Keratinocyte (primary cell): ENCODE results near the gene PVRIG. TPM values are rescaled to one million over a fixed set of nuclear protein-coding genes. Genes with fewer than 3 reads are reported as not detected.
"Not testable (repeated sequence)": the region's sequence is repeated elsewhere in the genome, so short reads cannot be mapped to it uniquely, and the experiment has no call there.

Experiments
- DNase-seq: peaks from one replicate; pipeline ENCODE4 v3.0.0-alpha.2; 2011; ENCODE audit warnings: low read depth, missing footprints, low spot score
- FAIRE-seq: peaks from 2 replicates; lab custom pipeline; 2011; peaks lifted over from hg19 to GRCh38; lab: Jason Lieb, UNC
- H2AFZ ChIP-seq: 2 replicates; pipeline ENCODE4 v1.6.0; 2012; ENCODE audit warnings: low read length, control low read depth, inconsistent platforms; ENCODE audit not compliant: control insufficient read depth
- H3K27ac ChIP-seq: 2 replicates; pipeline ENCODE4 v1.5.1; 2011; ENCODE audit warnings: low read length; ENCODE audit not compliant: control insufficient read depth, insufficient read depth
- H3K27me3 ChIP-seq: 3 replicates; pipeline ENCODE4 v1.6.0; 2011; ENCODE audit warnings: low read length; ENCODE audit not compliant: control insufficient read depth, insufficient read depth; ENCODE audit errors: extremely low read depth
- H3K36me3 ChIP-seq, 2 experiments: 2 replicates in 1 of 2; 3 replicates in 1 of 2; pipeline ENCODE4 v1.5.1; 2011; ENCODE audit warnings: low read length in 2 of 2, mild to moderate bottlenecking in 1 of 2; ENCODE audit not compliant: control insufficient read depth in 2 of 2, insufficient read depth in 2 of 2; ENCODE audit errors: extremely low read depth in 1 of 2
- H3K4me1 ChIP-seq: 3 replicates; pipeline ENCODE4 v1.5.1; 2011; ENCODE audit warnings: low read length; ENCODE audit not compliant: control insufficient read depth, insufficient read depth; ENCODE audit errors: extremely low read depth
- H3K4me2 ChIP-seq: 3 replicates; pipeline ENCODE4 v1.6.0; 2011; ENCODE audit warnings: low read depth, low read length; ENCODE audit not compliant: control insufficient read depth, insufficient read depth; ENCODE audit errors: extremely low read depth
- H3K4me3 ChIP-seq, 3 experiments: fragments of 200-600 bp in 1 of 3; sonication (generic) in 1 of 3; 2 replicates in 2 of 3; 3 replicates in 1 of 3; pipeline ENCODE4 v1.5.1; 2011 to 2016; ENCODE audit warnings: low read length in 3 of 3, mild to moderate bottlenecking in 3 of 3, control low read depth in 2 of 3, inconsistent platforms in 1 of 3, low read depth in 1 of 3, mixed read lengths in 1 of 3, mixed run types in 1 of 3, moderate library complexity in 1 of 3; ENCODE audit not compliant: control insufficient read depth in 2 of 3, insufficient read depth in 2 of 3; ENCODE audit errors: extremely low read depth in 1 of 3
- H3K79me2 ChIP-seq: 2 replicates; pipeline ENCODE4 v1.6.0; 2012; ENCODE audit warnings: low read length; ENCODE audit not compliant: control insufficient read depth, insufficient read depth
- H3K9ac ChIP-seq: 3 replicates; pipeline ENCODE4 v1.6.0; 2011; ENCODE audit warnings: low read length; ENCODE audit not compliant: control insufficient read depth, insufficient read depth; ENCODE audit errors: extremely low read depth
- H3K9me1 ChIP-seq: 3 replicates; pipeline ENCODE4 v1.6.0; 2011; ENCODE audit warnings: low read length; ENCODE audit not compliant: control insufficient read depth, insufficient read depth; ENCODE audit errors: extremely low read depth
- H3K9me3 ChIP-seq: 2 replicates; pipeline ENCODE4 v1.5.1; 2012; ENCODE audit warnings: low read depth, low read length; ENCODE audit not compliant: control insufficient read depth
- H4K20me1 ChIP-seq: 3 replicates; pipeline ENCODE4 v1.6.0; 2011; ENCODE audit warnings: low read length; ENCODE audit not compliant: control insufficient read depth, insufficient read depth; ENCODE audit errors: extremely low read depth
- EZH2 ChIP-seq: IDR thresholded peaks from one replicate; pipeline ENCODE4 v1.6.1; 2012; ENCODE audit warnings: inconsistent platforms, mild to moderate bottlenecking, low read length, moderate library complexity
- dilution Hi-C: fragments of 300-500 bp; cut with MboI; formaldehyde crosslinking; loops from one replicate; pipeline ENCODE4 v1.7.0; 2020; ENCODE audit warnings: low sequenced_read_pairs; ENCODE audit not compliant: extremely low pct_ligation_motif_present
- polyA plus RNA-seq, 5 experiments: library from polyadenylated mRNA; depleted of rRNA in 3 of 5; stranded (reverse) in 3 of 5; stranded (forward) in 1 of 5; unstranded in 1 of 5; fragments of >200 nt; gene quantifications; 1 replicate in 1 of 5; 2 replicates in 3 of 5; 3 replicates in 1 of 5; pipeline versions ENCODE4 v1.2.1 to v1.2.3, GENCODE V29; 2011 to 2012; ENCODE audit warnings: missing spikeins in 2 of 5, low read depth in 1 of 5, low replicate concordance in 1 of 5
- TF ChIP-seq, protein P1 (sequence below), 3 experiments: IDR thresholded peaks in 1 of 3; conservative IDR thresholded peaks in 1 of 3; optimal IDR thresholded peaks in 1 of 3; 2 replicates in 2 of 3; 3 replicates in 1 of 3; pipeline versions ENCODE3 to v1.5.1; 2011; ENCODE audit warnings: low read length in 3 of 3, mild to moderate bottlenecking in 3 of 3, moderate library complexity in 2 of 3, control low read depth in 1 of 3, inconsistent platforms in 1 of 3; ENCODE audit not compliant: insufficient read depth in 2 of 3; ENCODE audit errors: extremely low read depth in 1 of 3

PVRIG gene
- polyA plus RNA-seq, 1 donor (not counting 4 experiments of a cell fraction or from before 2014, with no cell fraction given), result 0.41 TPM

GRCh38 chr7:100177045-100178001 lies 42.4 kb upstream of the PVRIG start, which contains the start of the genes GPC2 and STAG3:
TSS of gene GPC2 (minus strand) at chr7:100177381. CDS start at chr7:100177199, 182 bp downstream.
TSS of gene STAG3 (plus strand) at chr7:100177918. CDS start at chr7:100180557, 2,639 bp downstream.
- peak within 1 kb of the TSS; percentile 91 for H3K4me2 ChIP-seq
- H3K4me3 ChIP-seq, result peak within 1 kb of the TSS; percentile 48 to 79 (median 67)
- FAIRE-seq (peak; percentile 39), DNase-seq (peak; percentile 83)
- peaks cover 3% of the 10 kb centered on the region for H3K27me3 ChIP-seq
- no peaks in the 10 kb centered on the region for H3K36me3 ChIP-seq
- peaks cover 1% of the 10 kb centered on the region for H3K9me3 ChIP-seq
- dilution Hi-C loops, result no loop called here
- no peaks in the 10 kb centered on the region for H4K20me1 ChIP-seq
- TF ChIP-seq, protein P1, sequence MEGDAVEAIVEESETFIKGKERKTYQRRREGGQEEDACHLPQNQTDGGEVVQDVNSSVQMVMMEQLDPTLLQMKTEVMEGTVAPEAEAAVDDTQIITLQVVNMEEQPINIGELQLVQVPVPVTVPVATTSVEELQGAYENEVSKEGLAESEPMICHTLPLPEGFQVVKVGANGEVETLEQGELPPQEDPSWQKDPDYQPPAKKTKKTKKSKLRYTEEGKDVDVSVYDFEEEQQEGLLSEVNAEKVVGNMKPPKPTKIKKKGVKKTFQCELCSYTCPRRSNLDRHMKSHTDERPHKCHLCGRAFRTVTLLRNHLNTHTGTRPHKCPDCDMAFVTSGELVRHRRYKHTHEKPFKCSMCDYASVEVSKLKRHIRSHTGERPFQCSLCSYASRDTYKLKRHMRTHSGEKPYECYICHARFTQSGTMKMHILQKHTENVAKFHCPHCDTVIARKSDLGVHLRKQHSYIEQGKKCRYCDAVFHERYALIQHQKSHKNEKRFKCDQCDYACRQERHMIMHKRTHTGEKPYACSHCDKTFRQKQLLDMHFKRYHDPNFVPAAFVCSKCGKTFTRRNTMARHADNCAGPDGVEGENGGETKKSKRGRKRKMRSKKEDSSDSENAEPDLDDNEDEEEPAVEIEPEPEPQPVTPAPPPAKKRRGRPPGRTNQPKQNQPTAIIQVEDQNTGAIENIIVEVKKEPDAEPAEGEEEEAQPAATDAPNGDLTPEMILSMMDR (optimal IDR thresholded peaks at IDR 0.05 in 1 of 3, IDR thresholded peaks at IDR 0.05 in 1 of 3, conservative IDR thresholded peaks at IDR 0.05 in 1 of 3; ENCODE audit: extremely low read depth in 1 of 3, insufficient read depth in 2 of 3, low read length in 3 of 3), result no peak
- no peak for TF ChIP-seq EZH2
- H3K4me1 ChIP-seq, result no peaks in the 10 kb centered on the region
- H3K9ac ChIP-seq, result peak within 1 kb of the TSS; percentile 60
- H2AFZ ChIP-seq, result peak within 1 kb of the TSS; percentile 95
- H3K27ac ChIP-seq, result no peak within 1 kb of the TSS
- H3K9me1 ChIP-seq, result no peaks in the 10 kb centered on the region
- no peaks in the 10 kb centered on the region for H3K79me2 ChIP-seq

- H3K4me2 ChIP-seq, H3K9me3 ChIP-seq, H3K9me1 ChIP-seq, H2AFZ ChIP-seq, H3K9ac ChIP-seq, H3K27me3 ChIP-seq, H3K4me3 ChIP-seq, DNase-seq, H4K20me1 ChIP-seq, H3K79me2 ChIP-seq, H3K27ac ChIP-seq, dilution Hi-C loops, FAIRE-seq, H3K36me3 ChIP-seq, H3K4me1 ChIP-seq: not testable (repeated sequence)
Observed at GRCh38 chr7:100180084-100180483, 39.7 kb upstream of the PVRIG start.

GRCh38 chr7:100182616-100183015 lies 37.1 kb upstream of the PVRIG start:
- DNase-seq, H3K9ac ChIP-seq, H3K79me2 ChIP-seq, H3K9me1 ChIP-seq, H2AFZ ChIP-seq, H3K4me3 ChIP-seq, H3K9me3 ChIP-seq, FAIRE-seq, H4K20me1 ChIP-seq, H3K27me3 ChIP-seq, H3K4me2 ChIP-seq, H3K4me1 ChIP-seq, H3K36me3 ChIP-seq, H3K27ac ChIP-seq, dilution Hi-C loops: not testable (repeated sequence)

- H3K4me3 ChIP-seq, H3K9me3 ChIP-seq, H3K9me1 ChIP-seq, FAIRE-seq, H3K79me2 ChIP-seq, H3K4me2 ChIP-seq, H2AFZ ChIP-seq, H3K27ac ChIP-seq, H3K4me1 ChIP-seq, H4K20me1 ChIP-seq, H3K27me3 ChIP-seq, dilution Hi-C loops, H3K36me3 ChIP-seq, DNase-seq, H3K9ac ChIP-seq: not testable (repeated sequence)
Observed at GRCh38 chr7:100183090-100183489, 36.7 kb upstream of the PVRIG start.
